Activated T-helper 2 cell treated with anti-CD3 and anti-CD28 coated beads, Interferon-gamma antibody, Interleukin-2, Interleukin-4, amounts not matched to agents 10 μg/mL and 5 μg/mL and 100 μg/mL, durations not matched to agents 14 hours and 24 hours and 36 hours (primary cell): ENCODE results near the gene RMND5B. TPM values are rescaled to one million over a fixed set of nuclear protein-coding genes. Genes with fewer than 3 reads are reported as not detected.

Experiments
- DNase-seq: peaks from one replicate; pipeline ENCODE4 v3.0.0; 2021; ENCODE audit warnings: low spot score
- H3K27ac Mint-ChIP-seq: one replicate; pipeline ENCODE4 v1.8.0; 2021; ENCODE audit warnings: mixed read lengths
- H3K27me3 Mint-ChIP-seq: one replicate; pipeline ENCODE4 v1.8.0; 2021; ENCODE audit warnings: low read depth, mixed read lengths
- H3K36me3 Mint-ChIP-seq: one replicate; pipeline ENCODE4 v1.8.0; 2021; ENCODE audit warnings: low read depth, mixed read lengths
- H3K4me1 Mint-ChIP-seq: one replicate; pipeline ENCODE4 v1.8.0; 2021; ENCODE audit warnings: low read depth, mixed read lengths
- H3K4me3 Mint-ChIP-seq: one replicate; pipeline ENCODE4 v1.8.0; 2021; ENCODE audit warnings: low read depth, mild to moderate bottlenecking, moderate library complexity, mixed read lengths
- H3K9me3 Mint-ChIP-seq: one replicate; pipeline ENCODE4 v1.8.0; 2021; ENCODE audit warnings: mixed read lengths
- intact Hi-C: fragments of 100-400 bp; cut with micrococcal nuclease; formaldehyde crosslinking; loops from one replicate; pipeline ENCODE4 v1.15.1; 2023
- total RNA-seq: library from RNA; stranded (reverse); gene quantifications from 2 replicates; pipeline ENCODE4 v1.2.3, GENCODE V29; 2022

RMND5B gene
- total RNA-seq, 1 donor from 2014 or later = 29.3 TPM

GRCh38 chr5:178106556-178107239 lies 24.1 kb upstream of the RMND5B start:
- H3K4me1 Mint-ChIP-seq = peaks cover 2% of the 10 kb centered on the region
- no peak overlapping the region for H3K4me3 Mint-ChIP-seq
- H3K27ac Mint-ChIP-seq = no peak overlapping the region
- intact Hi-C loops = no loop called here
- no peaks in the 10 kb centered on the region for H3K9me3 Mint-ChIP-seq
- no peak for DNase-seq
- no peaks in the 10 kb centered on the region for H3K27me3 Mint-ChIP-seq
- no peaks in the 10 kb centered on the region for H3K36me3 Mint-ChIP-seq

GRCh38 chr5:178107756-178108310 lies 23.0 kb upstream of the RMND5B start:
- no peak for DNase-seq
- Mint-ChIP-seq H3K36me3 (no peaks in the 10 kb centered on the region), H3K9me3 (peaks cover 3% of the 10 kb centered on the region), H3K27me3 (peaks cover 3% of the 10 kb centered on the region), H3K27ac (no peak overlapping the region), H3K4me3 (no peak overlapping the region), H3K4me1 (peaks cover 4% of the 10 kb centered on the region)
- intact Hi-C loops = no loop called here

GRCh38 chr5:178108446-178108845 lies 22.4 kb upstream of the RMND5B start:
- Mint-ChIP-seq H3K27ac (no peak overlapping the region), H3K4me3 (no peak overlapping the region), H3K9me3 (peaks cover 5% of the 10 kb centered on the region), H3K4me1 (peaks cover 6% of the 10 kb centered on the region), H3K36me3 (no peaks in the 10 kb centered on the region), H3K27me3 (peaks cover 3% of the 10 kb centered on the region)
- intact Hi-C loops = no loop called here
- DNase-seq = no peak

GRCh38 chr5:178108966-178109365 lies 21.8 kb upstream of the RMND5B start:
- Mint-ChIP-seq H3K9me3 (peaks cover 5% of the 10 kb centered on the region), H3K4me1 (peaks cover 6% of the 10 kb centered on the region), H3K27me3 (peaks cover 3% of the 10 kb centered on the region), H3K4me3 (no peak overlapping the region), H3K27ac (no peak overlapping the region), H3K36me3 (no peaks in the 10 kb centered on the region)
- DNase-seq = no peak
- intact Hi-C loops = no loop called here

- no peak for DNase-seq
- Mint-ChIP-seq H3K27me3 (peaks cover 9% of the 10 kb centered on the region), H3K36me3 (no peaks in the 10 kb centered on the region), H3K4me3 (no peak overlapping the region), H3K27ac (no peak overlapping the region), H3K4me1 (peaks cover 15% of the 10 kb centered on the region), H3K9me3 (peaks cover 5% of the 10 kb centered on the region)
- intact Hi-C loops = loop anchor here (5.0 kb wide), 1 partner anchor 42 kb away; the partner anchor contains the start of gene NHP2
Measured at GRCh38 chr5:178110511-178110910, 20.3 kb upstream of the RMND5B start.

GRCh38 chr5:178111925-178112324 lies 18.9 kb upstream of the RMND5B start:
- Mint-ChIP-seq H3K4me1 (peaks cover 28% of the 10 kb centered on the region), H3K27me3 (peaks cover 12% of the 10 kb centered on the region), H3K36me3 (no peaks in the 10 kb centered on the region), H3K27ac (no peak overlapping the region), H3K9me3 (peaks cover 5% of the 10 kb centered on the region), H3K4me3 (no peak overlapping the region)
- no peak for DNase-seq
- intact Hi-C loops = loop anchor here (5.0 kb wide), 1 partner anchor 40 kb away; the partner anchor contains the start of gene NHP2

DNA sequence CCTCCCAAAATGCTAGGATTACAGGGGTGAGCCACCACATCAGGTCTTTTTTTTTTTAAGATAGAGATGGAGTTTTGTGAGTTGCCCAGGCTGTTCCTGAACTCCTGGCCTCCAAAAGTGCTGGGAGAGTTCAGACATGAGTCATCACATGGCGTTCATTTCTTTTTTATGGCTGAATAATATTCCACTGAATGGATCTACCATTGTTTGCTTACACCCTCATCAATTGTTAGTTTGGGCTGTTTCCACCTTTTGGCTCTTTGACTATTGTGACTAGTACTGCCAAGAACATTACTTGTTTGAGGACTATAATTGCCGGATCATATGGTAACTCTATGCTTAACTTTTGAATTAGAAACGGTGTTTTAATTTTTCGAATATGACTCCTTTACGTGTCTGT lies 18.3 kb upstream of the RMND5B start:
- no peak overlapping the region for H3K27ac Mint-ChIP-seq
- no peaks in the 10 kb centered on the region for H3K36me3 Mint-ChIP-seq
- peaks cover 29% of the 10 kb centered on the region for H3K4me1 Mint-ChIP-seq
- no peak for DNase-seq
- intact Hi-C loops = loop anchor here (5.0 kb wide), 1 partner anchor 40 kb away; the partner anchor contains the start of gene NHP2
- peak overlapping the region; percentile 81 for H3K4me3 Mint-ChIP-seq
- peaks cover 5% of the 10 kb centered on the region for H3K9me3 Mint-ChIP-seq
- peaks cover 12% of the 10 kb centered on the region for H3K27me3 Mint-ChIP-seq

- H3K27me3 Mint-ChIP-seq = peaks cover 12% of the 10 kb centered on the region
- peak within 1 kb of the TSS; percentile 84 for H3K4me3 Mint-ChIP-seq
- H3K4me1 Mint-ChIP-seq = peaks cover 29% of the 10 kb centered on the region
- peak within 1 kb of the TSS; percentile 80 for H3K27ac Mint-ChIP-seq
- H3K36me3 Mint-ChIP-seq = no peaks in the 10 kb centered on the region
- peak; percentile 83 for DNase-seq
- intact Hi-C loops = loop anchor here (1.0 to 5.0 kb wide), 2 partner anchors 18 to 39 kb away; partner anchors contain the start of genes NHP2 and RMND5B
- peaks cover 5% of the 10 kb centered on the region for H3K9me3 Mint-ChIP-seq
Measured at GRCh38 chr5:178113141-178113787, 17.6 kb upstream of the RMND5B start, which contains the start of gene N4BP3. Gene N4BP3 (plus strand): TSS chr5:178113532. CDS start chr5:178119584, 6,052 bp downstream.

DNA sequence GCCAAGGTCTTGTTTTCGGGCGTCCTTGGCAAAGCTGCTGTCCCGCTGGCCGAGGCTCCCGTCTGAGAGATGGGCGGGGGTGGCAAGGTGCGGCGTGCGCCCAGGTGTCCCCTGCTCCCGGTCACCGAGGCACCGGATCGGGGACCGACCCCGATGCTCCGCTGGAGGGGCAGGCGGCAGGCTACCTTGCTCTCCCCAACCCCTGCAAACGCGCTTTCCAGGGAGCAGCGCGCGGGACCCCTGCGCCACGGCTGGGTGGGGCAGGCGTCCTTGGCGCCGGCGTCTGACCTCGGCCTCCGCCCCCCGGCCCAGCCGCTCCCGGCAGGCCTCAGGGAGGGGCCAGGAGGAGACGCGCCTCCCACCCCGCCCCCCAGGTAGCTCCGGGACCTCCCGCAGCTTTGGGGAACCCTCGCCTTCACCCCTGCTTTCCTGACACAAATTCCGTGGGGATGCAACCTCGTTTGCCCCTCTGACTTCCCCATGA lies 16.9 kb upstream of the RMND5B start:
- Mint-ChIP-seq H3K9me3 (peaks cover 5% of the 10 kb centered on the region), H3K27me3 (peaks cover 12% of the 10 kb centered on the region), H3K36me3 (no peaks in the 10 kb centered on the region), H3K4me3 (peak overlapping the region; percentile 84), H3K4me1 (peaks cover 29% of the 10 kb centered on the region), H3K27ac (peak overlapping the region; percentile 39)
- DNase-seq = no peak
- intact Hi-C loops = loop anchor here (1.0 to 5.0 kb wide), 2 partner anchors 17 to 38 kb away; partner anchors contain the start of genes NHP2 and RMND5B

DNA sequence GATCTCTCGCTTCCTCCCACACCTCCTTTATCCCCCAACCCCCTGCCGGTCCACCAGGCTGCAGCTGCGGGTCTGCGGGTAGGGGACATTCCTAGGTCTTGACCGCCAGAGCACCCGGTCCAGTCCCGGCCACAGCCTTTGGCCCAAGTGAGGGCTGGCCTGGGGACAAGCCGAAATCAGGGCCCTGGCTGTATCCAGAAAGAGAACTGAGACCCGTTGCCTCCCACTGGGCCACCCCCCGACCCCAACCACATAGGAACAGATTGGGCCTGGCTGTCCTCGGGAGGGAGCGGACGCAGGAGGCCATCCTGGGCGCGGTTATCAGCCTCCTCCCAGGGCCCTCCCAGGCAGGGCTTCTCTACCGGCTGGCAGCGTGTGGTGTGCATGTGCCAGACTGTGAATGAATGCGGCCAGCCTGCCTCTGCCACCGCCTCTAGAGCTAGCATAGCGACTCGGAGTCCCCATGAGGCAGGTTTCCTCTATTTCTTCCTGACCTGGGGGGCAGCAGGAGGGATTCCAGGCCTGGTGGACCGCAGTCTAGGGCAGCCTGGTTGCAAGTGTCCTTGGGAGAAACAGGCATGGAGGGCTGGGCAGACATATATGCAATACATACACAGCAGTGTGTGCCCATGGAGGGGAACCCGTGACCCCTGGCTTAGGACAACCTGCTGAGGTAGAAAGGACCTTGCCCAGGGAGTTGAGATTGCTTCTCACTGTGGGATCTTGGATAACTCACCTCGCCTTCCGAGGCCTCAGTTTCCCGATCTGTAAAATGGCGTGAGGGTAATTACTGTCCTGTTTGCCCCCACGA lies 16.3 kb upstream of the RMND5B start:
- Mint-ChIP-seq H3K27ac (peak overlapping the region; percentile 39), H3K27me3 (peaks cover 12% of the 10 kb centered on the region), H3K36me3 (no peaks in the 10 kb centered on the region), H3K4me3 (peak overlapping the region; percentile 84), H3K4me1 (peaks cover 29% of the 10 kb centered on the region), H3K9me3 (peaks cover 5% of the 10 kb centered on the region)
- intact Hi-C loops = loop anchor here (5.0 kb wide), 1 partner anchor 38 kb away; the partner anchor contains the start of gene NHP2
- no peak for DNase-seq

- peaks cover 5% of the 10 kb centered on the region for H3K9me3 Mint-ChIP-seq
- H3K27ac Mint-ChIP-seq = no peak overlapping the region
- DNase-seq = no peak
- no peaks in the 10 kb centered on the region for H3K36me3 Mint-ChIP-seq
- peaks cover 12% of the 10 kb centered on the region for H3K27me3 Mint-ChIP-seq
- intact Hi-C loops = no loop called here
- H3K4me3 Mint-ChIP-seq = peak overlapping the region; percentile 84
- H3K4me1 Mint-ChIP-seq = peaks cover 29% of the 10 kb centered on the region
Measured at GRCh38 chr5:178115136-178115813, 15.5 kb upstream of the RMND5B start.

DNA sequence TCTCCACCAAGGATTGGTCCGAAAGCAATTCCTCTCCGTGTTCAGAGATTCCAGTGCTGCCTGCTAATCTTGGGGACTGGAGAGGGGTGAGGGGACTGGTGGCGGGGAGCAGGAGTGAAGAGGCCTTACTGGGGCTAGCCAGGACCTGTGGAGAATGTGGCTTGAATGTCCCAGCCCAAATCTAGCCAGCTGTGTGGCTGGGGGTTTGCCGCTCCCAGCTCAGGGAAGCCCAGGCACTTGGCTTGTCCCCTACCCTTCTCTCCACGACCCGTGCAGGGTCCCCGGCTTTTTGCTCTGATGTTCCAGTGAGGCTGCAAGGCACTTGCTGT lies 15.0 kb upstream of the RMND5B start:
- no peak for DNase-seq

More for the DNA sequence above, 15.0 kb upstream of the RMND5B start:
- Mint-ChIP-seq H3K27ac (no peak overlapping the region), H3K27me3 (peaks cover 12% of the 10 kb centered on the region), H3K9me3 (peaks cover 5% of the 10 kb centered on the region), H3K4me1 (peaks cover 29% of the 10 kb centered on the region), H3K36me3 (no peaks in the 10 kb centered on the region), H3K4me3 (peak overlapping the region; percentile 17)
- intact Hi-C loops = no loop called here
